GM23248 (cell line): ENCODE data around the gene R3HDM2. TPM values are rescaled to one million over a fixed set of nuclear protein-coding genes. Genes with fewer than 3 reads are reported as not detected.

Source experiments
- DNase-seq: peaks from one replicate; pipeline ENCODE4 v3.0.0-alpha.2; 2015
- H2AFZ ChIP-seq: fragments of 200-600 bp; sonication (generic); 2 replicates; pipeline ENCODE4 v1.6.1; 2016; ENCODE audit warnings: antibody characterized with exemption
- H3F3A ChIP-seq: fragments of 200-600 bp; sonication (generic); 2 replicates; pipeline ENCODE4 v1.6.1; 2016; ENCODE audit warnings: mild to moderate bottlenecking, antibody characterized with exemption, mixed run types; ENCODE audit not compliant: insufficient read depth
- H3K27ac ChIP-seq: fragments of 200-600 bp; sonication (generic); 2 replicates; pipeline ENCODE4 v1.5.1; 2016; ENCODE audit warnings: mild to moderate bottlenecking
- H3K27me3 ChIP-seq: fragments of 200-600 bp; sonication (generic); replicated peaks from 2 replicates; pipeline ENCODE4 v1.6.1; 2016; ENCODE audit warnings: mild to moderate bottlenecking; ENCODE audit not compliant: insufficient read depth
- H3K36me3 ChIP-seq: fragments of 200-600 bp; sonication (generic); 2 replicates; pipeline ENCODE4 v1.6.1; 2016; ENCODE audit warnings: low read depth, mild to moderate bottlenecking
- H3K4me1 ChIP-seq: fragments of 200-600 bp; sonication (generic); 2 replicates; pipeline ENCODE4 v1.6.1; 2016; ENCODE audit warnings: mild to moderate bottlenecking; ENCODE audit not compliant: insufficient read depth
- H3K4me2 ChIP-seq: fragments of 200-600 bp; sonication (generic); one replicate; pipeline ENCODE4 v1.6.1; 2016; ENCODE audit warnings: mild to moderate bottlenecking; ENCODE audit not compliant: unreplicated experiment
- H3K4me3 ChIP-seq: fragments of 200-600 bp; sonication (generic); 2 replicates; pipeline ENCODE4 v1.5.1; 2016; ENCODE audit warnings: mild to moderate bottlenecking
- H3K79me2 ChIP-seq: fragments of 200-600 bp; sonication (generic); 2 replicates; pipeline ENCODE4 v1.6.1; 2016; ENCODE audit warnings: mild to moderate bottlenecking; ENCODE audit not compliant: insufficient read depth
- H3K9ac ChIP-seq: fragments of 200-600 bp; sonication (generic); 2 replicates; pipeline ENCODE4 v1.6.1; 2016; ENCODE audit warnings: mild to moderate bottlenecking
- H3K9me2 ChIP-seq: fragments of 200-600 bp; sonication (generic); 2 replicates; pipeline ENCODE4 v1.6.1; 2016; ENCODE audit warnings: mixed run types, mild to moderate bottlenecking, moderate library complexity; ENCODE audit not compliant: insufficient read depth
- H3K9me3 ChIP-seq: fragments of 200-600 bp; sonication (generic); one replicate; pipeline ENCODE4 v1.6.1; 2017; ENCODE audit warnings: low read depth
- H4K20me1 ChIP-seq: fragments of 200-600 bp; sonication (generic); 2 replicates; pipeline ENCODE4 v1.6.0; 2016; ENCODE audit not compliant: insufficient read depth
- EZH2 ChIP-seq: fragments of 200-600 bp; sonication (generic); IDR thresholded peaks from 2 replicates; pipeline ENCODE4 v1.6.1; 2018; ENCODE audit warnings: antibody characterized with exemption, mild to moderate bottlenecking; ENCODE audit not compliant: insufficient read depth, poor library complexity, severe bottlenecking
- EZH2phosphoT487 ChIP-seq: fragments of 200-600 bp; sonication (generic); IDR thresholded peaks from 2 replicates; pipeline ENCODE4 v1.6.1; 2018; ENCODE audit warnings: antibody characterized with exemption, moderate library complexity, mild to moderate bottlenecking, low read depth; ENCODE audit not compliant: insufficient read depth
- WGBS, 2 experiments: methylation state at CpG; one replicate each; pipeline ENCODE4 v1.1.6; 2015 to 2017; ENCODE audit warnings: low lambda C conversion rate in 2 of 2, low coverage in 1 of 2; ENCODE audit errors: missing lambda C conversion rate in 2 of 2; 5-methylcytosine and 5-hydroxymethylcytosine counted together
- in situ Hi-C: fragments of 300-500 bp; cut with MboI; formaldehyde crosslinking; loops from 2 replicates; pipeline ENCODE4 v1.15.0; 2020
- polyA plus RNA-seq: library from polyadenylated mRNA; unstranded; fragments of >200 nt; fragmentation: Nextera tagmentation; extraction: Ambion mirVana; gene quantifications from 2 replicates; pipeline ENCODE4 v1.2.1, GENCODE V29; 2016
- total RNA-seq: library from RNA; depleted of rRNA; stranded (reverse); fragments of >200 nt; shearing (Covaris generic); gene quantifications from 2 replicates; pipeline ENCODE4 v1.2.3, GENCODE V29; 2014

R3HDM2 gene
- total and polyA plus RNA-seq, 2 experiments from 2014 or later: 16.9 to 17.0 TPM

GRCh38 chr12:57467212-57467874, 36.5 kb upstream of the R3HDM2 start:
- no peaks in the 10 kb centered on the region for H3K9me2 ChIP-seq
- no peaks in the 10 kb centered on the region for H3F3A ChIP-seq
- H3K9ac ChIP-seq: no peak overlapping the region
- H4K20me1 ChIP-seq: no peaks in the 10 kb centered on the region
- peaks cover 1% of the 10 kb centered on the region; the same call in 1 of the 2 replicates for H3K27me3 ChIP-seq
- H3K79me2 ChIP-seq: no peaks in the 10 kb centered on the region
- no peak overlapping the region for H3K27ac ChIP-seq
- H2AFZ ChIP-seq: no peak overlapping the region
- H3K4me1 ChIP-seq: no peaks in the 10 kb centered on the region
- TF ChIP-seq EZH2 (no peak), EZH2phosphoT487 (no peak)
- DNase-seq: no peak
- in situ Hi-C loops: no loop called here
- no peaks in the 10 kb centered on the region for H3K9me3 ChIP-seq
- no peak overlapping the region for H3K4me3 ChIP-seq
- H3K4me2 ChIP-seq: no peak overlapping the region
- 73 to 82% methylated on average over 12 of the region's 12 CpGs for WGBS, 2 experiments
- no peaks in the 10 kb centered on the region for H3K36me3 ChIP-seq

- Histone ChIP-seq H3K27me3 (no peaks in the 10 kb centered on the region), H3K9me3 (no peaks in the 10 kb centered on the region), H3F3A (no peaks in the 10 kb centered on the region), H3K4me2 (no peak overlapping the region), H3K27ac (no peak overlapping the region), H4K20me1 (no peaks in the 10 kb centered on the region), H3K4me1 (no peaks in the 10 kb centered on the region), H3K4me3 (no peak overlapping the region), H3K36me3 (no peaks in the 10 kb centered on the region), H3K9me2 (no peaks in the 10 kb centered on the region), H2AFZ (no peak overlapping the region), H3K9ac (no peak overlapping the region), H3K79me2 (no peaks in the 10 kb centered on the region)
- no peak for DNase-seq
- 78% methylated on average over 14 of the region's 14 CpGs for WGBS, 2 experiments
- TF ChIP-seq EZH2 (no peak), EZH2phosphoT487 (no peak)
- in situ Hi-C loops: no loop called here
Measured at GRCh38 chr12:57465747-57466505, 35.1 kb upstream of the R3HDM2 start.

GRCh38 chr12:57465030-57465746, 34.3 kb upstream of the R3HDM2 start:
- Histone ChIP-seq H3K4me1 (no peaks in the 10 kb centered on the region), H3K4me2 (no peak overlapping the region), H3K27me3 (no peaks in the 10 kb centered on the region), H3K9ac (no peak overlapping the region), H3K36me3 (no peaks in the 10 kb centered on the region), H3F3A (peaks cover 3% of the 10 kb centered on the region; the same call in 1 of the 2 replicates), H3K79me2 (no peaks in the 10 kb centered on the region), H4K20me1 (no peaks in the 10 kb centered on the region), H3K27ac (no peak overlapping the region), H3K4me3 (no peak overlapping the region), H2AFZ (no peak overlapping the region), H3K9me3 (no peaks in the 10 kb centered on the region), H3K9me2 (no peaks in the 10 kb centered on the region)
- in situ Hi-C loops: no loop called here
- DNase-seq: no peak
- TF ChIP-seq EZH2phosphoT487 (no peak), EZH2 (no peak)
- 86 to 93% methylated on average over 6 of the region's 6 CpGs for WGBS, 2 experiments

GRCh38 chr12:57464569-57464968, 33.7 kb upstream of the R3HDM2 start:
- Histone ChIP-seq H3K9me3 (no peaks in the 10 kb centered on the region), H3K27ac (no peak overlapping the region), H2AFZ (no peak overlapping the region), H3K9me2 (no peaks in the 10 kb centered on the region), H3K4me3 (no peak overlapping the region), H3K27me3 (no peaks in the 10 kb centered on the region), H3K4me2 (no peak overlapping the region), H3K4me1 (no peaks in the 10 kb centered on the region), H3K36me3 (no peaks in the 10 kb centered on the region), H3K79me2 (no peaks in the 10 kb centered on the region), H3F3A (peaks cover 3% of the 10 kb centered on the region; the same call in 1 of the 2 replicates), H3K9ac (no peak overlapping the region), H4K20me1 (no peaks in the 10 kb centered on the region)
- no peak for DNase-seq
- in situ Hi-C loops: no loop called here
- no peak for TF ChIP-seq EZH2
- TF ChIP-seq EZH2phosphoT487: no peak
- 85 to 92% methylated on average over 12 of the region's 12 CpGs for WGBS, 2 experiments
